Measurements from ENCODE around the gene R3HCC1L.

- TF ChIP-seq CTCF (IDR thresholded peaks at IDR 0.05; ENCODE audit: low read depth, low read length) (no peak), POLR2A (IDR thresholded peaks at IDR 0.05; ENCODE audit: extremely low read depth, insufficient read length) (no peak), MAX (IDR thresholded peaks at IDR 0.05; ENCODE audit: low read depth, low read length) (no peak)
These were observed 106.1 kb downstream of the R3HCC1L start for GRCh38 chr10:98240524-98240923.

Measured in NB4 (cell line).